NCI-H748 (cell line): ENCODE measurements around the gene DPH5.
"Not testable (repeated sequence)": the region's sequence is repeated elsewhere in the genome, so short reads cannot be mapped to it uniquely, and the experiment has no call there.

Experiments
- DNase-seq: peaks from one replicate; lab custom pipeline; 2025; ENCODE audit not compliant: unreplicated experiment; lab: John Stamatoyannopoulos, UW

DPH5 gene

DNA sequence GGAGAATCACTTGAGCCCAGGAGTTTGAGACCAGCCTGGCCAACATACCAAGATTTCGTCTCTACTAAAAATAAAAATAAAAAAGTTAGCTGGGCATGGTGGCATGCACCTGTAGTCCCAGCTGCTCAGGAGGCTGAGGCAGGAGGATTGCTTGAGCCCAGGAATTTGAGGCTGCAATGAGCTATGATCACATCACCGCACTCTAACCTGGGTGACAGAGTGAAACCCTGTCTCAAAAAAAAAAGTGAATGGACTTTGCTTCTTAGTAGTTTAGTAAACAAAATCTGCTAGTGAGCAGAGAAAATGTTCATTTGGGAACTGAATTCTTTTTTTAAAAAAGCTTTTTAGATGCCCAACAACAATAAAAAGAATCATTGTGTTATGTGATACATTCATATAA, 6.5 kb upstream of the DPH5 start:
- DNase-seq, result not testable (repeated sequence)

DNA sequence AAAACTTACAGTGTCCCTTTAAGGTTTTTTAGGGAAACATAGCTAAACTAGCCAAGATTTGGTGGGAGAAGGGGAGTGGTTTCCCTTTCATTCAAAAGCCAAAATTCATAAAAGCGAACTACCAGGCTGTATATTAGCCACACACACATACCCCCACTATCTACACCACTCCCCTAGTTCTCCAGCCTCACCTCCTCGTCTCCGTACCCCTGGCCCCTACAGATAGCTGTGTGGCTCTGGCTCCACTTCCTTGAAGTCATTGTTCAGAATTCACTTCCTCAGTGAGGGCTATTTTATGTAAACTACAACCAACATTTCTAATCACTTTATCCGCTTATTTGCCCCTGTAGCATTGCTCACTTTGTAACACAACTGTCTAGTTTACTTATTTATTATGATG, 5.3 kb upstream of the DPH5 start:
- no peak for DNase-seq

DNA sequence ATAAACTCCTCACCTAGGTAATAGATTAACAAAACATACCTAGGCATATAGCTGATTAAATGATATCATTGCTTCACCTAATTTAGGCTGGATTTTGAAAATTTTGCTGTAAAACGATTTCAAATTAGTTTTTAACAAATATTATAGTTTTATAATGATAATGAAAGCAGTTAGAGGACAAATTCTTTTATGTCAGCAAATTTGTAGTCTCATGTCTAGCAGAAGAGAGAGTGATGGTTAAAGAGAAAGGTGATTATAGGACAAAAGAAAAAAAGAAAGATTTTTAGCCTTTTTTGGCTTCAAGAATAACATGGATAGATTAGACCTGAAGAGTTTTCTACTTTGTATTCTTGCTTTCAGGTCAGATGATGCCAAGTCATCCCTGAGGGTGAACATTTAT, 3.6 kb upstream of the DPH5 start:
- no peak for DNase-seq

DNA sequence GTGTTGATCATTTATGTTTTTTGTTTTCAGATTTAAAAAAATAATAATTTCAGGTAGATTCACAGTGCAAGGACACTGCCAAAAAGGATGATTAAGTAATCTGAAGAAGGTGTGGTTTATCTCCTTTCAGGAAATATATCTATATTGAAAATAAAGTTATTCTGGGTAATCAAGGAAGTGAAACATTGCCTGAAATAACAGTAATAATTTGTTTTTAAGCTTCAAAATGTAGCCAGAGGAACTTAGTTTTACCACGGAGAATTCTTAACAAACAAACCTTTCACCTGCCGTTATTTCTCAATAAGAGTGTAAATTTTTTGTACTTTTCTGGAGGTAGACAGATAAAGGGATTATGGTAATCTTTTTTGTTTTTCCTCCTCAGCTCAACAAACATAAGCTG, 2.9 kb upstream of the DPH5 start:
- DNase-seq, result no peak

DNA sequence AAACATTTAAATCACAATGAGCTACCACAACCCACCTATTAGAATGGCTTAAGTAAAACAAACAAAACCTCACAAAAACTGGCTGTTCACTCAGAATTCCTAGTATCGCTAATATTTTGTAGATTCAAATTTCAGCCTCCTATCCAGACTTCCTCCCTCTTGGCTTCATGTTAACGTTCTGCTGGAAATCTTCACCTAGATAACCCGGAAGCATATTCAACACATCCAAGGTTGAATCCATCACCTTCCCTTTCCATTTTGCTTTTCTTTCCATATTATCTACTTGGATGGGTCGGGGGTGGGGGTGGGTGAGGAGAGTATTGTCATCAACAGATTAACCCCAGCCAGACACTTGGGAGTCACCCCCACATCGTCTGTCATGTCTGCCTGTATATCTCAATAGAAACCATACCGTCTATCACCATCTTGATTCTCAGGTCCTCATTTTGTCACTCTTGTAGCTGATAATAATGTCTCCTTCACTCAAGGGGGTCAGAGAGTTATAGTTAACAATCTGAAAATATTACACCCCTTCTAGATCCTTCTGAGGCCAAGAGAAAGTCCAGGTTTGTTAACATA, 1.7 kb upstream of the DPH5 start:
- DNase-seq, result no peak

DNA sequence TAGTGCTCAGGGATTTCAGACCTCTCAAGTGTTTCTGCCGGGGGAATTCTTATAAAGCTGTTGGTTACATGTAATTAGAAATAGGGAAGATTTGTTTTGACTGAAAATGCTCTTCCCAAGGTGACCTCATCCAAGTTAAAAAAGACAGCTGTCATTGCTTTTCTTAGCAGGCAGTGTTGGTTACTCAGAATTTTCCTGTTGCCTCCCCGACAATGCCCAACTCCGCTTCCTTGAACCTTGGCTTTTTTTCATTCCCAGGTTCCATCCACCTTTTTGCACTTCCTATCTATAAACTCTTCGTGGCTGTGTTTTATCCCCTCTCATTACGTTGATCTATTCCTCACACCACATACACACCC, 825 bp upstream of the DPH5 start:
- no peak for DNase-seq

DNA sequence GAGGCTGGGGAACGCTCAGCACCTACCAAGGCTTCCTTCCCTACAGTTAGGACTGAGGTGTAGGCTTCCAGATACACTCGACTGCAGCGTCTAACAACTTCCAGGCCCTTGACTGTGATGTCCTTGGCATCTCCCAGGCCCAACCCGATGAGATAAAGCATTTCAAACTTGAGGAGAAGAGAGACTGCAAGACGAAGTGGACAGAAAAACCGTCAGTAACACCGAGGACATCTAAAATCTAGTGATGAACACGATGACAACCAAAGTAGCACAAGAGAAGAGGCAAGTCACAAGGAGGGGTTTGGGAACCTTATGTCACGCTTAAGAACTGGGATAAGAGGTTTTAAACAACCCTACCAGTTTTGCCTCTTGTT, 314 bp downstream of the DPH5 start:
- DNase-seq, result peak; percentile 46

DNA sequence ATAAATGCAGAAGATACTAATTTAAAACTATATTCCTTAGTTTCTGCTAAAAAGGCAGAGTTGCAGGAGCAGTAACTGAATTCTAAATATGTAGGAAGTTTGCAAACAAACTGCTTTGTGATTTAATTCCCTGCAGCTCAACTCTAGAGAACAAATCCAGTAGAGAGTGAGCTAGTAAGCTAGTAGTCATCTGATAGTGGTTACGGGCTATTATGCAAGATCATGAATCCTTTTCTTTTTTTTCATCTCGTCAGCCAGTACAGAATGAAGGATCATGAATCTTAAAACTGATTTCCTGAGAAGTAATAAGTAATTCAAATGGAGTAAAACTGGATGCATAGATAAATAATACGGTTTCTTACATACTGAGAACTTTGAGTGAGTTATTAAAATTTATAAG, 3.3 kb downstream of the DPH5 start:
- peak; percentile 55 for DNase-seq

DNA sequence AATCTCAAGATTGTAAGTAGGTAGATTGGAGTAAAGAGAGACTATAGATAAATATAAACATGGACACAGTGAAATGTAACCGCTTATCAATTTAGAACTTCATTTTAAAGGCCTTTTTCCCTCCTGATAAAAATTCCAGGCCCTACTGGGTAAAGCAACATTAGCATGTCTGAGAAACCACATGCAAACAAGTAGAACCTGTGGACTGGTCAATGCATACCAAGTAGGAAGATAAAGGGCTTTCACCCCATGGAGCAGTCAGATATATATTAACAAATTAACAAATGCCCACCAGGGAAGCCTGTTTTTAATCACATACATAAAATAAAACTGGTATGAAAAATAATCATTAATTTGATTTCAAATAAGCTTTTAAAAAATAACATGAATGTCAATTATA, 8.1 kb downstream of the DPH5 start:
- no peak for DNase-seq

DNA sequence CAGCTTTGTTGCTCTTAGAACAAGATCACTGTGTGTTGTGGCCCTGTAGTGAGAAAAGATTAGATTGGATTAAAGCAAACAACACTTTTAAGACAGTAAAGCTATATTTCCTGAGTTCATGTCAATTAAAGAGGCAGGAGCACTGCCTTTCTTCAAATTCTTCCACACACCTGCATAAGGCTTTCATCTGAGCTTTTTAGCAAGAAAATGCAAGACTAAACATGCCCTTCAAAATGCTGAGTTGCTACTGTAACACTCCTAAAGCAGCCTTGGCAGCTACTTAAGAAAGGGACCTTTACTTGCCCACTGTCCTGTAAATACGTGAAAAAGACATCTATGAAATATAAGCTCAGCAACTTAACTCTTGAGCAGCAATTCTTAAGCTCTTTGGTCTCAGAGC, 11.8 kb downstream of the DPH5 start:
- no peak for DNase-seq

DNA sequence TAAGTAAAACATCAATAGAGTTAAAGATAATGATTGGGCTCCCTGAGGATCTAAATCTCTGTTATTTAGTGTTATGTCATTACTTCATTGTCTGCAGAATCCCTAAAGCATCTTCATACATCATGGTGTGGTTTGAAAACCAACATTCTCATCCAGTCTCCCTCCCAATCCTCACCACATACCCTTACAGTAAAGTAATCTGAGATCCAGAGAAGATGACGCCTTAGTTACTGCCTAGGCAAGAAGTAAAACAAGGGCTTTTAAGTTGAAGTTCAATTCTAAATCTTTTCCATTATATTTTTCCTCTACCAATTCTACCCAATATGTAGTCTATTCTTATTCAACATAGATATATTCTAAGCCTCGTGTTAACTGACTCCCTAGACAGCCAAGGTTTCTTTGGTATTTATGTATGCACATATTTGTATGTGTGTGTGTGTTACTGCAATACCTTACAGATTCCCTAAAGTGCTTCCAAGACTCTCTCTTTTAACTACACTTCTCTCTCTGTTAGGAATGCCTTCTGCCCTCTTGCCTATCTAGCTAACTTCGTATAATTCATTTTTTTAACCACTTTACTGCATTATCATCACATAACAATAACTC, 17.3 kb downstream of the DPH5 start:
- DNase-seq, result no peak

DNA sequence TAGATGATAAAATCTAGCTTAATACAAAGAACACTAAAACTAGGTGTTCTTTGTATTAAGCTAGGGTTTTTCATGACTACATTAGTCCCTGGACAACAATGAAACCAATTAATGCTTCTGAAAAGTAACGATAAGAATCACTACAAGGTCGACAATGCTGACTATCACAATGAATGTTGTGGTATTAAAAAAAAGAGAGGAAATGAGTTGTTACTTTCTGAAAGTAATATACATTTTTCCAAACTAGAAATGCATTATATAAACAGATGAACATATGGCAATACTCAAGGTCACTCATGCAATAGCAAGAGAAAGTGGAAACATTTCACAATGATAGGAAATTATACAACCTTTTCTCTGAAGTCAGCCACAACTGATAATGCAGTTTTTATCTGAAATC, 19.0 kb downstream of the DPH5 start:
- no peak for DNase-seq

DNA sequence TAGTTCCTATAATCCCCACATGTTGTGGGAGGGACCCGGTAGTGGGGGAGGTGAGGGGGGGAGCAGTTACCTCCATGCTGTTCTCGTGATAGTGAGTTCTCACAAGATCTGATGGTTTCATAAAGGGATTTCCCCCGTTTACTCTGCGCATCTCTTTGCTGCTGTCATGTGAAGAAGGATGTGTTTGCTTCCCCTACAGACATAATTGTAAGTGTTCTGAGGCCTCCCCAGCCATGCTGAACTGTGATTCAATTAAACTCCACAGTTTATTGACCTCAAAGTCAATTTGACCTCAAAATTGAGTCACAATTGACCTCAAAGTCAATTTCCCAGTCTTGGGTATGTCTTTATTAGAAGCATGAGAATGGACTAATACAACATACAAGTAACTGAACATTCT, 19.7 kb downstream of the DPH5 start:
- no peak for DNase-seq

DNA sequence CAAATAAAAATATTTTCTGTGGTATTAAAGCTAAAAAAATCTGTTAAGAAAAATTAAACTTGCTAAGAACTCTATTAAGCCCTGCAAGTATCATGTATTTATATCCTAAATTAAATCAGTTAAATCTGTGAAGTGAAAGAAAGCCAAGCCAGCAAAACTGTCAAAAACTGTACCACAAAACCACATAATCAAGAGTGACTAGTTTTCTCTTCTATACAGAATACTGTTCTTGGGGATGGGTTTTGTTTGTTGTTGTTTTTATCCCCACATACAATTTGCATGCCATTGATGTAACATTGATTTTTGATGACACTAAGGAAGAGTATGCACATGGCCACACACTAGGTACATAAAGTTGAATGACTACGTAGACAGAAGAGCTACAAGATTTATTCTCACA, 20.4 kb downstream of the DPH5 start:
- DNase-seq, result no peak

DNA sequence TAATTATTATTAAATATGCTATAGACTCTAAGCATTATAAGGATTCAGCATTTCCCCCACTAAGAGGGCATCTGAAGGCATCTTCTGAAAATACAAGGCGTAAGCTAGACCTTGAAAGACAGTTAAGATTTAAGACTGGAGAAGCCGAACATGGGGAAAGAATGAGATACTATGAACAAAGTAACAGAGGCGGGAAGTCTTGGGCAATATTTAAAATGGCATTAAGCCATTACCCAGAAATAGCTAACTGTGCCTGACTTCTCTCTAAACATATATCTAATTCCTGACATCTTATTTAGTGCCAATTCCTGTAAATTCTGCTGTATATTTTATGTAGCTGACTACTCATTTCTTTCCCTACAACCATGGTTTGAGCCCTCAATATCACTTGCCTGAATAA, 20.9 kb downstream of the DPH5 start:
- DNase-seq, result no peak

DNA sequence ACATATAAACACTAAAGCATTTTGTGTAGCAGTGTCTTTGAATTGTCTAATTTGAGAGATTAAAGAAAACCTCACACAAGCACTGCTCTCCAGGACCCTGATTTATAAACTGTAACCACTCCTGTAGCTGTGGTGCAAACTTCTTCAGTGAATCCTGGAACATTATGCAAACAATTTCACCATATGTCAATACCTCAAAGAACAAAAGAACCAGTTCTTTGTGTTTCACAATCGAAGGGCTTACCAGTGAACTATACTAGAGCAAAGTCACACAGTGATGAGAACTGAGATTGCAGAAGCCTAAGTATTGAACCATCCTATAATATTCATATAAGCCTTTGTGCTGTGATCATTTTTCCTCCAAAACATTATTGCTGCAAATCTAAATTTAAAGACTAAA, 21.5 kb downstream of the DPH5 start:
- DNase-seq, result peak; percentile 48

DNA sequence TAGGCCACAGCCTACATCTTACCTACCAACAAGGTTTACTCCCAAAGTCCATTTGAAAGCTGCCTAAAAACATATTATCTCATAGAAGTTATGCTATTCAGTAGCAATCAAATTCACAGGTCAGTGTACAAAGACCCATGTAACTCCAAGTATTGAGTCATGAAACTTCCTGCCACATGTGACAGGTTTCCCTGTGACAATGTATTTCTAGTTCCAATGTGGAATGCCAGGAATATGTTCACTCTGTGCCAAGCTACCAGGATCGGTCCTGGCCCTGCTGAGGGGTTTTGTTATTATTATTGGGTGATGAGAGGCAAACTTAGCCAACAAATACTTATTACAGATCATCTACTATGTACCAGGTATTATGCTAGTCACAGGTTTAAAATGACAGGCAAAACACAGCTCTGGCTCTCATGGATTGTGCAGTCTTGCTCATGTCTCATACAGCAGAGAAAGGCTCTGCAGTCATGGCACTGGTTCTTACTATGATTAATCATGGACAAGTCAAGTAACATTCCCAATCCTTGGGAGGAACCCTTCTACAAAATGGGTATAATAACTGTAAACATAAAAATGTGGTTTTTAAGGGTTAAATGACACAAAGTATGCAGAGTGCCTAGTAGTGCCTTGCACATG, 22.5 kb downstream of the DPH5 start:
- no peak for DNase-seq

DNA sequence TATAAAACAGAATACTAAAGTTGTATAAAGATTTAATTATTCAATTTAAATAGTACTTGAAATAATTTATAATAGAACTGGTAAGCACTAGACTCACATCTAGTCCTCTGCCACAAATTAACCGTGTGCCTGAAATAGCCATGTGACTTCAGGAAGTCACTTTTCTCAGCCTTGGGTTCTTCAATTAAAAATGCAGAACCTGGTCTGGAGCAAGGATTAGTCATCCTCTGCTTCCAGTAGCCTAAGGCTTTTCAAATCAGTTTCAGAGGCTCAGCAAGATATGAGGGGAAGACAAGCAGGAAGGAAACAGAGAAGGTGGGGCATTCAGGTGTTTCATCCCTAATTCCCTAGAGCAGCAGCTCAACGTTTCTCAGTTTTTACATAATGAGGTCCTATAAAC, 23.0 kb downstream of the DPH5 start:
- DNase-seq, result no peak

DNA sequence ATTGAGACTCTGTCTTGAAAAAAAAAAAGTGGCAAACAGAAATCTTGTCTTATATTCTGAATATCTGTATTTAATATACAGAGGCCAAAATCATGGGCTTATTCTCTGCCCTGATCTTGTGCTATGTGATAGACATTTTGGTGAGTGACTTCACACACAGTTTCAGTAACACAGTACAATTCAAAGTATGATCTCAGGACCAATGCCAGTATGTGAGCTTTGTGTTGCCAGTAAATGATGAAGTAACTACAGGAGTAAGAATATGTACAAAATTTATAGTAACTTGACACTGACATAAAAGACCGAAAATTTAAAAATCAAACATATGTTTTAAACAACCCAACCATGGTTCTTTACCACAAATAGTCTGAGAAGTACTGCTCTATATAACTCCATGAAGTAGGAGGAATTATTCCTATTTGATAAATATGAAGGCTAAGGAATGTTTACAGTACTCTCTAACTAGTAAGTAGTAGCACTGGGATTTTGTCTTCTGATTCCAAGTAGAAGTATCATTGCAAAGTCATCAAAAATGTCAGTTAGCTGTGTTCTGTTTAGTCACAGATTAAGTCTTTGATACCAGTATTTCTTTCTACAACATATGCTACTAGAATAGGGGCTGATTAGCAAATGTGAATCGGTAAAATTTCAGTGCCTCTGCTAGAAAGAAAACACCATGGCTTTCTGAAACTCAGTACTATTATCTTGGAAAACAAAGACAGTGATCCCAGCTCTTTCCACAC, 25.3 kb downstream of the DPH5 start:
- no peak for DNase-seq

DNA sequence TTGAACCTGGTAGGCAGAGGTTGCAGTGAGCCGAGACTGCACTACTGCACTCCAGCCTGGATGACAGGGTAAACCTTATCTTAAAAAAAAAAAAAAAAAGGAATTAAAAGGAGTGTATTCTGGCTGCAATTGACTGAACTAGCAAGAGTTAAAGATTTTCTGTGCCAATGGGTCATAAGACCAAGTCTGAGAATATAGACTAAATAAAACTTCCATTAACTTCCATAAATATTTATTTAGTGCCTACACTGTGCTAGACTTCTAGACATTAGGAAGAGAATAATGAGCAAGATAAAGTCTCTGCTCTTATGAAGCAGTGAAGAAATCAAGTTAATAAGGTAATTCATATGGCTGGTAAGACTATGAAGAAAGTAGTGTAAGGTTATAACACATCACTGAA, 27.2 kb downstream of the DPH5 start:
- no peak for DNase-seq

DNA sequence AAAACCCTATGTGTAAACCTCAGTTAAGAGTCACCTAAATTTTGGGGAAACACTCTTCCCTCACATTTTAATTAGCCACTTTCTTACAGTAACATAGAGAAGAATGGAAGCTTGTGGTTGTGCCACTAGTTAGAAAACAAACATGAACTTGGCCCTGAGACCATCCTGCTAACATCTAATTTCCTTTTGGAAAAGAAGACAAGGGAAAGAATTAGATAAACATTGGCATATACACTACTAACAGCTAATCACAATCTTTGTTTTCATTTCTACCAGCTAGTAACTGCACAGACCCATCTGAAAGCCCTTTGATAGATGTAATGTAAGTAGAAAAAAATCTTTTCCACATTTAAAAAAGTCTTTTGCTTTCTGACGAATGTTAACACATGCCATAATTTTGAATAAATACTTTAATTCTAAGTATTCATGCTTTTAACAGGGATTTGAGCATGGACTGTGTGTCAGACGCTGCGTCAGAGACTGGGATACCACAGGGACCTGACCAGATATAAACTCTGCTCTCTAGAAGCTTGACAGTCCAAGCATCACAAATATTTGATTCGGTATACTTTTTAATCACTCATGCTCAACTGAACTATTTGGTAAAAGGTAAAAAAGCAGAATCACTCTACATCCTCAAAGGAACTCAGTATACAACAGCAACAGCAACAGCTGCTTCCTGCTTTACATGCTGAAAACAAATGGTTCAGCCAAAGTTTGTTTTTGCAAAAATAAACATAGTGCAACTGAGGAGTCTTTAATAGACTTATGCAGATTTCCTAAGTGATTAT, 30.2 kb downstream of the DPH5 start:
- DNase-seq, result no peak
